Esophagus muscularis mucosa (tissue), 3 donors: ENCODE data around the gene LRPPRC.
"Not testable (repeated sequence)": the region's sequence is repeated elsewhere in the genome, so short reads cannot be mapped to it uniquely, and the experiment has no call there.

Experiments used
- CTCF ChIP-seq, 3 experiments: fragments of 200-600 bp in 2 of 3; fragments of 450-650 bp in 1 of 3; sonication (generic) in 2 of 3; IDR thresholded peaks; one replicate each; pipeline ENCODE4 v1.5.1; 2017 to 2019; ENCODE audit warnings: antibody characterized with exemption in 3 of 3, mild to moderate bottlenecking in 2 of 3, moderate library complexity in 1 of 3
- POLR2A ChIP-seq: fragments of 450-650 bp; IDR thresholded peaks from one replicate; pipeline ENCODE4 v1.6.1; 2017; ENCODE audit warnings: antibody characterized with exemption, moderate library complexity, mild to moderate bottlenecking, low read depth
- POLR2AphosphoS5 ChIP-seq, 2 donors: sonication (generic); formaldehyde crosslinking; IDR thresholded peaks; one replicate each; pipeline ENCODE4 v1.6.1; 2017; ENCODE audit warnings: antibody characterized with exemption in 2 of 2

DNA sequence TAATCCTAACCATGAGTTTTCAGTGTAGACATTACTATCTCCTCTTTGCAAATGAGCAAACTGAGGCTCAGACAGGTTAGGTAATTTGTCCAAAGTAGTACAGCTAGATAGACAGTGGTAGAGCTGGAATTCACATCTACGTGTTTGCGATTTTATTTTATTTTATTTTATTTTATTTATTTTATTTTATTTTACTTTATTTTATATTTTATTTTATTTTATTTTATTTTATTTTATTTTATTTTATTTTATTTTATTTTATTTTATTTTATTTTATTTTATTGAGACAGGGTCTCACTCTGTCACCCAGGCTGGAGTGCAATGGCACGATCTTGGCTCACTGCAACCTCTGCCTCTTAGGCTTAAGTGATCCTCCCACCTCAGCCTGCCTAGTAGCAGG, 17.4 kb upstream of the LRPPRC start:
- not testable (repeated sequence) for TF ChIP-seq POLR2AphosphoS5 (IDR thresholded peaks at IDR 0.05); CTCF (IDR thresholded peaks at IDR 0.05); POLR2A
